Medulla oblongata (tissue), 1 donor: ENCODE results near the gene THTPA.
A peak's percentile ranks its signal among the peaks of the same experiment; 100 is the strongest.

ENCODE experiments used
- DNase-seq: peaks from one replicate; pipeline ENCODE4 v3.0.0-alpha.2; 2015; ENCODE audit errors: extremely low spot score

Gene THTPA

GRCh38 chr14:23555882-23556699, at the start of gene THTPA:
THTPA (plus strand) TSS chr14:23556271; CDS start chr14:23556758, 487 bp downstream.
- DNase-seq: peak; percentile 96

GRCh38 chr14:23512156-23512555, 43.9 kb upstream of the THTPA start:
- peak; percentile 28 for DNase-seq

- DNase-seq: peak; percentile 92
Observed at GRCh38 chr14:23513005-23513817, 42.9 kb upstream of the THTPA start.

- DNase-seq: peak; percentile 55
Observed at GRCh38 chr14:23513818-23514643, 42.0 kb upstream of the THTPA start.

- peak; percentile 54 for DNase-seq
Observed at GRCh38 chr14:23514644-23514957, 41.5 kb upstream of the THTPA start.

- DNase-seq: no peak
Observed at GRCh38 chr14:23517650-23518326, 38.3 kb upstream of the THTPA start.

- no peak for DNase-seq
Observed at GRCh38 chr14:23518709-23519108, 37.4 kb upstream of the THTPA start.

GRCh38 chr14:23520899-23521533, 35.1 kb upstream of the THTPA start:
- DNase-seq: peak; percentile 50

GRCh38 chr14:23521785-23522640, 34.1 kb upstream of the THTPA start:
- no peak for DNase-seq

- DNase-seq: no peak
Observed at GRCh38 chr14:23522643-23523198, 33.4 kb upstream of the THTPA start.

GRCh38 chr14:23523229-23524016, 32.6 kb upstream of the THTPA start:
- DNase-seq: no peak

GRCh38 chr14:23524954-23525353, 31.1 kb upstream of the THTPA start:
- DNase-seq: no peak

- DNase-seq: no peak
Observed at GRCh38 chr14:23525611-23526010, 30.5 kb upstream of the THTPA start.

- no peak for DNase-seq
Observed at GRCh38 chr14:23528555-23528954, 27.5 kb upstream of the THTPA start.

GRCh38 chr14:23529016-23529415, 27.1 kb upstream of the THTPA start:
- DNase-seq: no peak

GRCh38 chr14:23530375-23531055, 25.6 kb upstream of the THTPA start:
- no peak for DNase-seq

GRCh38 chr14:23531391-23531790, 24.7 kb upstream of the THTPA start:
- no peak for DNase-seq

- DNase-seq: no peak
Observed at GRCh38 chr14:23532658-23533057, 23.4 kb upstream of the THTPA start.
